HCT116 (cell line): ENCODE results near the gene LRRC14B. TPM values are rescaled to one million over a fixed set of nuclear protein-coding genes. Genes with fewer than 3 reads are reported as not detected.

Experiments used
- ATAC-seq: fragments of 200-7000 bp; cut with Tn5 transposase; 2 replicates; pipeline ENCODE4 v1.9.1; 2020; ENCODE audit warnings: mild to moderate bottlenecking, moderate library complexity
- BruUV-seq: library from RNA; stranded (reverse); fragments of 400-500 nt; replicated peaks from 2 replicates; lab custom pipeline; 2021; lab: Mats Ljungman, UMichigan
- CTCF ChIA-PET: fragments of 300-600 bp; sonication (Branson Sonifier 250); formaldehyde crosslinking; loops from one replicate; lab custom pipeline; 2021; ENCODE audit warnings: antibody characterized with exemption; lab: Charles Lee
- POLR2A ChIA-PET: fragments of 300-600, 350-600 bp; sonication (Branson Sonifier 250); formaldehyde crosslinking; loops from one replicate; lab custom pipeline; 2021; ENCODE audit warnings: antibody characterized with exemption; lab: Charles Lee
- RAD21 ChIA-PET, 2 experiments: fragments of 300-600 bp; sonication (Branson Sonifier 250); formaldehyde crosslinking; loops; one replicate each; lab custom pipeline; 2023; ENCODE audit warnings: low total read pairs in 2 of 2; ENCODE audit not compliant: uncharacterized antibody in 2 of 2, unreplicated experiment in 2 of 2, low non-redundant PET in 1 of 2; lab: Charles Lee
- DNase-seq: peaks from one replicate; pipeline ENCODE4 v3.0.0-alpha.2; 2010; ENCODE audit warnings: low read depth, low spot score
- H2AFZ ChIP-seq: fragments of 200-600 bp; shearing (Covaris generic), sonication (generic); 2 replicates; pipeline ENCODE4 v1.6.1; 2017; ENCODE audit warnings: low read depth, mixed run types, mixed read lengths, antibody characterized with exemption, low read length; ENCODE audit not compliant: poor library complexity, severe bottlenecking
- H3K27ac ChIP-seq: 2 replicates; pipeline ENCODE4 v1.5.1; 2012; ENCODE audit warnings: low read depth, low read length
- H3K27me3 ChIP-seq: fragments of 200-600 bp; sonication (generic); 2 replicates; pipeline ENCODE4 v1.6.1; 2016; ENCODE audit warnings: mixed run types, low read length, mixed read lengths; ENCODE audit not compliant: insufficient read depth
- H3K36me3 ChIP-seq, 2 experiments: fragments of 200-500 bp in 1 of 2; fragments of 200-600 bp in 1 of 2; sonication (Bioruptor generic) in 1 of 2; sonication (generic) in 1 of 2; 2 replicates each; pipeline versions ENCODE4 v1.5.1 to v1.6.1; 2014 to 2016; ENCODE audit warnings: low read length in 2 of 2, inconsistent platforms in 1 of 2, mixed read lengths in 1 of 2, mixed run types in 1 of 2; ENCODE audit not compliant: insufficient read depth in 2 of 2, control insufficient read depth in 1 of 2
- H3K4me1 ChIP-seq, 2 experiments: fragments of 200-600 bp in 1 of 2; sonication (generic) in 1 of 2; 2 replicates each; pipeline versions ENCODE4 v1.5.1 to v1.6.1; 2012 to 2017; ENCODE audit warnings: low read length in 2 of 2, inconsistent platforms in 1 of 2, mild to moderate bottlenecking in 1 of 2, mixed read lengths in 1 of 2, mixed run types in 1 of 2, moderate library complexity in 1 of 2; ENCODE audit not compliant: insufficient read depth in 2 of 2, control insufficient read depth in 1 of 2
- H3K4me2 ChIP-seq: fragments of 200-600 bp; sonication (generic); 2 replicates; pipeline ENCODE4 v1.6.1; 2017; ENCODE audit warnings: mixed run types, low read length, mixed read lengths
- H3K4me3 ChIP-seq, 2 experiments: fragments of 200-600 bp in 1 of 2; sonication (generic) in 1 of 2; replicated peaks in 1 of 2; 2 replicates each; pipeline ENCODE4 v1.5.1; 2011 to 2016; ENCODE audit warnings: low read length in 2 of 2, control low read depth in 1 of 2, low read depth in 1 of 2, mild to moderate bottlenecking in 1 of 2, mixed read lengths in 1 of 2, mixed run types in 1 of 2
- H3K79me2 ChIP-seq: fragments of 200-600 bp; sonication (generic); 2 replicates; pipeline ENCODE4 v1.6.1; 2017; ENCODE audit warnings: mild to moderate bottlenecking, mixed run types, low read length, moderate library complexity, mixed read lengths; ENCODE audit not compliant: insufficient read depth
- H3K9ac ChIP-seq: fragments of 200-600 bp; sonication (generic); 2 replicates; pipeline ENCODE4 v1.6.1; 2016; ENCODE audit warnings: low read length, mixed read lengths
- H3K9me2 ChIP-seq: fragments of 200-600 bp; sonication (generic), shearing (Covaris generic); 2 replicates; pipeline ENCODE4 v1.6.1; 2017; ENCODE audit warnings: mixed run types, mild to moderate bottlenecking, moderate library complexity; ENCODE audit not compliant: insufficient read depth
- H3K9me3 ChIP-seq, 2 experiments: fragments of 200-500 bp in 1 of 2; fragments of 200-600 bp in 1 of 2; sonication (Bioruptor generic) in 1 of 2; sonication (generic) in 1 of 2; 2 replicates each; pipeline ENCODE4 v1.6.1; 2014 to 2017; ENCODE audit warnings: low read length in 2 of 2, mixed read lengths in 2 of 2, inconsistent platforms in 1 of 2, low read depth in 1 of 2, mild to moderate bottlenecking in 1 of 2, mixed run types in 1 of 2, moderate library complexity in 1 of 2; ENCODE audit not compliant: control insufficient read depth in 1 of 2, insufficient read depth in 1 of 2
- H4K20me1 ChIP-seq: fragments of 200-600 bp; sonication (generic), shearing (Covaris generic); 2 replicates; pipeline ENCODE4 v1.6.1; 2017; ENCODE audit warnings: mixed run types, mild to moderate bottlenecking, moderate library complexity; ENCODE audit not compliant: insufficient read depth
- ATF3 ChIP-seq: IDR thresholded peaks from 2 replicates; pipeline ENCODE4 v1.6.1; 2012
- CBX3 ChIP-seq: IDR thresholded peaks from 2 replicates; pipeline ENCODE4 v1.6.1; 2012; ENCODE audit warnings: low read depth
- CEBPB ChIP-seq: IDR thresholded peaks from 2 replicates; pipeline ENCODE4 v1.6.1; 2012; ENCODE audit warnings: low read depth
- EGR1 ChIP-seq: IDR thresholded peaks from 2 replicates; pipeline ENCODE4 v1.6.1; 2012; ENCODE audit warnings: low read depth
- ELF1 ChIP-seq: IDR thresholded peaks from 2 replicates; pipeline ENCODE4 v1.6.1; 2012; ENCODE audit warnings: low read depth, borderline replicate concordance
- EZH2 ChIP-seq: fragments of 200-600 bp; sonication (generic); IDR thresholded peaks from 2 replicates; pipeline ENCODE4 v1.6.1; 2017; ENCODE audit warnings: antibody characterized with exemption, mixed run types
- EZH2phosphoT487 ChIP-seq: fragments of 200-600 bp; IDR thresholded peaks from 2 replicates; pipeline ENCODE4 v1.6.1; 2018; ENCODE audit warnings: antibody characterized with exemption, borderline replicate concordance
- FOSL1 ChIP-seq: IDR thresholded peaks from 2 replicates; pipeline ENCODE4 v1.6.1; 2012; ENCODE audit warnings: low read depth
- JUND ChIP-seq: IDR thresholded peaks from 2 replicates; pipeline ENCODE4 v1.6.1; 2012
- MAX ChIP-seq: IDR thresholded peaks from 2 replicates; pipeline ENCODE4 v1.6.1; 2012
- POLR2A ChIP-seq: IDR thresholded peaks from 2 replicates; pipeline ENCODE4 v1.7.0; 2011; ENCODE audit warnings: borderline replicate concordance; ENCODE audit not compliant: insufficient read depth, insufficient read length; ENCODE audit errors: extremely low read depth
- RAD21 ChIP-seq: IDR thresholded peaks from 2 replicates; pipeline ENCODE4 v1.6.1; 2012; ENCODE audit warnings: low read depth, mild to moderate bottlenecking
- SIN3A ChIP-seq: IDR thresholded peaks from 2 replicates; pipeline ENCODE4 v1.6.1; 2012; ENCODE audit warnings: low read depth
- SP1 ChIP-seq: IDR thresholded peaks from 2 replicates; pipeline ENCODE4 v1.6.1; 2012; ENCODE audit warnings: low read depth
- SRF ChIP-seq: IDR thresholded peaks from 2 replicates; pipeline ENCODE4 v1.6.1; 2012; ENCODE audit warnings: low read depth
- TCF7L2 ChIP-seq: IDR thresholded peaks from 2 replicates; pipeline ENCODE4 v1.7.0; 2011; ENCODE audit warnings: borderline replicate concordance, inconsistent platforms; ENCODE audit not compliant: insufficient read depth, insufficient read length; ENCODE audit errors: extremely low read depth
- YY1 ChIP-seq: IDR thresholded peaks from 2 replicates; pipeline ENCODE4 v1.6.1; 2011; ENCODE audit warnings: low read length, low read depth, moderate library complexity, mild to moderate bottlenecking; ENCODE audit not compliant: insufficient replicate concordance; ENCODE audit errors: extremely low read depth
- ZBTB33 ChIP-seq: IDR thresholded peaks from 2 replicates; pipeline ENCODE4 v1.6.1; 2011; ENCODE audit warnings: mild to moderate bottlenecking, low read length, moderate library complexity; ENCODE audit not compliant: insufficient replicate concordance; ENCODE audit errors: extremely low read depth
- ZNF274 ChIP-seq: fragments of 200-500 bp; sonication (Bioruptor generic); IDR thresholded peaks from 2 replicates; pipeline ENCODE4 v1.6.1; 2014; ENCODE audit warnings: mild to moderate bottlenecking, low read depth, low read length, inconsistent platforms
- intact Hi-C: fragments of 100-400 bp; cut with micrococcal nuclease; formaldehyde crosslinking; loops from 2 replicates; pipeline ENCODE4 v1.10.0; 2022
- total RNA-seq: library from RNA; stranded (reverse); gene quantifications from one replicate; pipeline ENCODE4 v1.2.1, GENCODE V29; 2021; ENCODE audit not compliant: unreplicated experiment

Gene LRRC14B
- total RNA-seq, 1 experiment from 2014 or later = not detected

GRCh38 chr5:181566-181965 lies 9.7 kb upstream of the LRRC14B start:
- no peak overlapping the region for H3K4me2 ChIP-seq
- BruUV-seq = no TSS peak
- peaks cover 8% of the 10 kb centered on the region; the same call in 1 of the 2 replicates for H3K27me3 ChIP-seq
- TF ChIP-seq MAX (no peak), CEBPB (no peak), TCF7L2 (no peak), SIN3A (no peak), POLR2A (no peak), SP1 (no peak), ZBTB33 (no peak), ZNF274 (no peak), SRF (no peak), EGR1 (no peak), JUND (no peak), RAD21 (no peak), CBX3 (no peak), ELF1 (no peak), FOSL1 (no peak), EZH2 (no peak), ATF3 (no peak), EZH2phosphoT487 (no peak), YY1 (no peak)
- no peaks in the 10 kb centered on the region for H3K9me3 ChIP-seq
- H4K20me1 ChIP-seq = no peaks in the 10 kb centered on the region
- no peak overlapping the region for H2AFZ ChIP-seq
- H3K9ac ChIP-seq = no peak overlapping the region
- H3K27ac ChIP-seq = no peak overlapping the region
- POLR2A ChIA-PET = no interaction called here
- CTCF ChIA-PET = no interaction called here
- no peaks in the 10 kb centered on the region for H3K9me2 ChIP-seq
- no peaks in the 10 kb centered on the region for H3K36me3 ChIP-seq
- DNase-seq = no peak
- peaks cover 3 to 5% of the 10 kb centered on the region in 2 experiments; a peak in 1 of 4 replicates for H3K4me1 ChIP-seq
- no peaks in the 10 kb centered on the region for H3K79me2 ChIP-seq
- RAD21 ChIA-PET = no interaction called here
- ATAC-seq = no peak
- intact Hi-C loops = no loop called here
- no peak overlapping the region for H3K4me3 ChIP-seq
